GM19351 (cell line): ENCODE data around the gene WLS.

Experiments
- ATAC-seq: cut with Tn5 transposase; IDR thresholded peaks from one replicate; pipeline ENCODE4 v1.9.1; 2021; ENCODE audit warnings: mild to moderate bottlenecking, moderate library complexity; ENCODE audit not compliant: unreplicated experiment

The WLS gene

GRCh38 chr1:68103884-68104554 is 128.3 kb downstream of the WLS start:
- ATAC-seq, result no peak

DNA sequence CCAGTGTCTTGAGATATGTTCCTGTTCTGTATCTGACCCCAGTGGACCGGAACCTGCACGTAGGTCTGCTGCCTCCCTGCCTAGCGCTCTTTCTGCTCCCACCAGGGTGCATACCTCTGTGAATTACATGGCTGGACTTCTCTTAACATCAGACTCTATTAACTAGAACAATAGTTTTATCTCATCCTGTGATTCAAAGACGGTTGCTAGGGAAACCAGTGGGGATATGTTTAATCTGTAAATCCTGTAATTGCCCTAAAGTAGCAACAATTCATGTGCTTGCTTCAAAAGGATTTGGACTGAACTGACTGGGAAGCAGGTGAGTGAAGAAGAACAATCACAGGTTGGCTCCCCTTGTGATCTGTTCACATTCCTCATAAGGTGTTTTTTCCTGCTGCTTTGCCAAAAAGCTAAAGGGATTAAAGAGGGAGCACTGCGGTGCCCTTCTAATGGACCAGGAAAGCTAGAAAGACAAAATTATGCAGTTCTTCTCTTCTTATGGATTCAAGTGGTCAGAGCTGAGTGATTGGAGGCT is 129.2 kb downstream of the WLS start:
- no peak for ATAC-seq

- no peak for ATAC-seq
Measured at GRCh38 chr1:68101829-68102228, 130.5 kb downstream of the WLS start.

DNA sequence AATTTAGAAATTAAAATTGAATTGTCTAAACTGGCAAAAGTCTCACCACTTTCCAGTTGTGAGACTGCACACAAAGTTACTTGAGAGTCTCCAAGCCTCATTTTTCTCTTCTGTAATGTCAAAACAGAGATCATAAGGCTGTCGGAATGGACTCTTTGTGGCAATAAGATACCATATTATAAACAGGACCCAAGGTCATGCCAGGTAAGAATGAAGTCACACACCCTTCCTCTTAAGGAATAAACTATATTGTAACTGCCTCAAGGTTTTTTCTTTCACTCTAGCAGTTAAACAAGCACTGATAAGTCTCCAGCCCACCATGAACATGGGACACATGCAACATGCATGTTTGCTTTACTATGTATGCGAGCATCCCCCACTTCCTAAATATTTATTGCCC is 131.8 kb downstream of the WLS start:
- no peak for ATAC-seq

DNA sequence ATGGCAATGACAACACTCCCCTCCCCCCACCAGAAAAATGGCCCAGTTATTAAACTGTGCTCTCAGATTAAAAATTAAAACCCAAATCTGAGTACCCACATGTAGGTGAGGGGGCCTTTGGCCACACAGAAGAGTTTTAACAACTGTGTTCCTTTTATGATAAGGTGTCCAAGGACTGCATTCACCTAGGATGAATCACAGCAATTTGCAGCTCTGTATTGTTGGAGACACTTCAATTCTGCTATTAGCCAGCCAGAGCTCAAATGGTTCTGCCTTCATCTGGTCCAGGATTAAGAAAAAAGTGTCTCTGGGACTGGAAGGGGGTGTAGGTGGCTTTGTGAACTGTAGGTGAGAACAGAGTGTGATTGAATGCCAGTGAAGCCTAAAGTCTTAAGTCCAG is 138.6 kb downstream of the WLS start:
- no peak for ATAC-seq

- ATAC-seq, result no peak
Measured at GRCh38 chr1:68087184-68087583, 145.1 kb downstream of the WLS start.

- no peak for ATAC-seq
Measured at GRCh38 chr1:68085752-68086151, 146.6 kb downstream of the WLS start.

GRCh38 chr1:68083686-68084085 is 148.6 kb downstream of the WLS start:
- ATAC-seq, result no peak

GRCh38 chr1:68081775-68082283 is 150.5 kb downstream of the WLS start:
- ATAC-seq, result no peak

DNA sequence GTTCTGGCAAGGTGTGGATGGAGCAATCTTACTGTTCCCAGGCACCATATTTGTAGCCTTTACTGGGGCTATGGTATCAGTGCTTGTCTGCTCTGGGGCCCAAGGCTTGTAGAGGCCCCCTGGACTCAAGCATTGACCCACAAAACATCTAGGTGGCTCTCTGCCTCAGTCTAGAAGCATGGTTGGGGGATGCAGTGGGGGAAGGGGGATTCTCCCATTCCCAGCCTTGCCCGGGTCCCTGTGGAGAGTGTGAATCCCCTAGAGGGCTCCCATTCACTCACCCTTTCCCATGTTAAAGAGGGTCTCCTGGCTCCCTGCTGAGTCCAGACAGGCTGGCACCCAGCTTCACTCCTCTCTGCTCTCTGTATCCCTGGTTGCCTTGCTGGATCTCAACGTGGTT is 153.7 kb downstream of the WLS start:
- ATAC-seq, result no peak
